T-helper 2 cell treated with Interferon-gamma antibody and Interleukin-4, amounts not matched to agents 5 μg/mL and 100 μg/mL, for 36 hours (primary cell): ENCODE data around the gene ACOX2.
A peak's percentile ranks its signal among the peaks of the same experiment; 100 is the strongest.

Source experiments
- DNase-seq: peaks from one replicate; pipeline ENCODE4 v3.0.0; 2021; ENCODE audit warnings: low spot score
- H3K27ac Mint-ChIP-seq: one replicate; pipeline ENCODE4 v1.8.0; 2021; ENCODE audit warnings: mild to moderate bottlenecking, mixed read lengths
- H3K27me3 Mint-ChIP-seq: one replicate; pipeline ENCODE4 v1.8.0; 2021; ENCODE audit warnings: low read depth, mixed read lengths
- H3K36me3 Mint-ChIP-seq: one replicate; pipeline ENCODE4 v1.8.0; 2021; ENCODE audit warnings: low read depth, mixed read lengths
- H3K4me1 Mint-ChIP-seq: one replicate; pipeline ENCODE4 v1.8.0; 2021; ENCODE audit warnings: low read depth, mixed read lengths
- H3K4me3 Mint-ChIP-seq: one replicate; pipeline ENCODE4 v1.8.0; 2022; ENCODE audit warnings: mild to moderate bottlenecking, moderate library complexity, mixed read lengths
- H3K9me3 Mint-ChIP-seq: one replicate; pipeline ENCODE4 v1.8.0; 2021; ENCODE audit warnings: mixed read lengths

The ACOX2 gene

GRCh38 chr3:58491506-58492402 is 45.2 kb downstream of the ACOX2 start, which contains the start of gene KCTD6:
KCTD6 (plus strand) TSS chr3:58492096; CDS start chr3:58498756, 6,660 bp downstream.
- H3K36me3 Mint-ChIP-seq: peaks cover 4% of the 10 kb centered on the region
- H3K27ac Mint-ChIP-seq: peak within 1 kb of the TSS; percentile 88
- H3K27me3 Mint-ChIP-seq: peaks cover 42% of the 10 kb centered on the region
- H3K4me1 Mint-ChIP-seq: peaks cover 37% of the 10 kb centered on the region
- H3K4me3 Mint-ChIP-seq: peak within 1 kb of the TSS; percentile 93
- no peaks in the 10 kb centered on the region for H3K9me3 Mint-ChIP-seq
- DNase-seq: peak; percentile 91

GRCh38 chr3:58490860-58491501 is 46.0 kb downstream of the ACOX2 start:
- Mint-ChIP-seq H3K4me1 (peaks cover 32% of the 10 kb centered on the region), H3K36me3 (peaks cover 4% of the 10 kb centered on the region), H3K4me3 (peak overlapping the region; percentile 77), H3K9me3 (no peaks in the 10 kb centered on the region), H3K27me3 (peaks cover 47% of the 10 kb centered on the region), H3K27ac (peak overlapping the region; percentile 56)
- no peak for DNase-seq

GRCh38 chr3:58488967-58489366 is 48.0 kb downstream of the ACOX2 start:
- DNase-seq: no peak
- Mint-ChIP-seq H3K4me1 (peaks cover 27% of the 10 kb centered on the region), H3K36me3 (no peaks in the 10 kb centered on the region), H3K4me3 (no peak overlapping the region), H3K27me3 (peaks cover 51% of the 10 kb centered on the region), H3K27ac (no peak overlapping the region), H3K9me3 (no peaks in the 10 kb centered on the region)

GRCh38 chr3:58487140-58487886 is 49.7 kb downstream of the ACOX2 start:
- DNase-seq: no peak
- H3K27me3 Mint-ChIP-seq: peaks cover 51% of the 10 kb centered on the region
- H3K4me1 Mint-ChIP-seq: peaks cover 12% of the 10 kb centered on the region
- no peak overlapping the region for H3K4me3 Mint-ChIP-seq
- H3K9me3 Mint-ChIP-seq: no peaks in the 10 kb centered on the region
- H3K27ac Mint-ChIP-seq: no peak overlapping the region
- no peaks in the 10 kb centered on the region for H3K36me3 Mint-ChIP-seq

GRCh38 chr3:58485801-58486435 is 51.1 kb downstream of the ACOX2 start:
- Mint-ChIP-seq H3K9me3 (no peaks in the 10 kb centered on the region), H3K4me3 (no peak overlapping the region), H3K4me1 (peaks cover 7% of the 10 kb centered on the region), H3K27ac (no peak overlapping the region), H3K36me3 (no peaks in the 10 kb centered on the region), H3K27me3 (peaks cover 59% of the 10 kb centered on the region)
- no peak for DNase-seq

GRCh38 chr3:58484722-58485069 is 52.3 kb downstream of the ACOX2 start:
- no peak for DNase-seq
- Mint-ChIP-seq H3K27ac (no peak overlapping the region), H3K27me3 (peaks cover 60% of the 10 kb centered on the region), H3K36me3 (peaks cover 2% of the 10 kb centered on the region), H3K4me3 (no peak overlapping the region), H3K4me1 (peaks cover under 1% of the 10 kb centered on the region), H3K9me3 (peaks cover 4% of the 10 kb centered on the region)

GRCh38 chr3:58484045-58484721 is 52.8 kb downstream of the ACOX2 start:
- Mint-ChIP-seq H3K36me3 (peaks cover 2% of the 10 kb centered on the region), H3K4me1 (no peaks in the 10 kb centered on the region), H3K27ac (no peak overlapping the region), H3K4me3 (no peak overlapping the region), H3K9me3 (peaks cover 4% of the 10 kb centered on the region), H3K27me3 (peaks cover 58% of the 10 kb centered on the region)
- DNase-seq: no peak

GRCh38 chr3:58482917-58483636 is 53.9 kb downstream of the ACOX2 start:
- no peak overlapping the region for H3K27ac Mint-ChIP-seq
- H3K27me3 Mint-ChIP-seq: peaks cover 53% of the 10 kb centered on the region
- no peaks in the 10 kb centered on the region for H3K4me1 Mint-ChIP-seq
- no peak for DNase-seq
- H3K9me3 Mint-ChIP-seq: peaks cover 8% of the 10 kb centered on the region
- H3K36me3 Mint-ChIP-seq: peaks cover 4% of the 10 kb centered on the region
- no peak overlapping the region for H3K4me3 Mint-ChIP-seq

- peaks cover 4% of the 10 kb centered on the region for H3K36me3 Mint-ChIP-seq
- H3K9me3 Mint-ChIP-seq: peaks cover 8% of the 10 kb centered on the region
- no peak for DNase-seq
- peaks cover under 1% of the 10 kb centered on the region for H3K4me1 Mint-ChIP-seq
- no peak overlapping the region for H3K27ac Mint-ChIP-seq
- peaks cover 37% of the 10 kb centered on the region for H3K27me3 Mint-ChIP-seq
- no peak overlapping the region for H3K4me3 Mint-ChIP-seq
These were observed 56.7 kb downstream of the ACOX2 start for GRCh38 chr3:58480309-58480708.

- peaks cover 27% of the 10 kb centered on the region for H3K27me3 Mint-ChIP-seq
- H3K9me3 Mint-ChIP-seq: peaks cover 8% of the 10 kb centered on the region
- H3K4me3 Mint-ChIP-seq: no peak overlapping the region
- DNase-seq: no peak
- peaks cover 16% of the 10 kb centered on the region for H3K4me1 Mint-ChIP-seq
- H3K27ac Mint-ChIP-seq: no peak overlapping the region
- peaks cover 4% of the 10 kb centered on the region for H3K36me3 Mint-ChIP-seq
These were observed 58.2 kb downstream of the ACOX2 start for GRCh38 chr3:58478781-58479180.

GRCh38 chr3:58474967-58475578 is 61.9 kb downstream of the ACOX2 start:
- DNase-seq: no peak
- peaks cover 41% of the 10 kb centered on the region for H3K4me1 Mint-ChIP-seq
- no peak overlapping the region for H3K4me3 Mint-ChIP-seq
- peak overlapping the region; percentile 14 for H3K27ac Mint-ChIP-seq
- peaks cover 12% of the 10 kb centered on the region for H3K27me3 Mint-ChIP-seq
- H3K9me3 Mint-ChIP-seq: peaks cover 5% of the 10 kb centered on the region
- H3K36me3 Mint-ChIP-seq: peaks cover 1% of the 10 kb centered on the region

GRCh38 chr3:58474348-58474911 is 62.6 kb downstream of the ACOX2 start:
- Mint-ChIP-seq H3K9me3 (peaks cover 5% of the 10 kb centered on the region), H3K27ac (no peak overlapping the region), H3K4me3 (no peak overlapping the region), H3K4me1 (peaks cover 43% of the 10 kb centered on the region), H3K27me3 (peaks cover 9% of the 10 kb centered on the region), H3K36me3 (peaks cover 1% of the 10 kb centered on the region)
- DNase-seq: no peak
